Tibial artery (tissue), 4 donors: ENCODE results near the gene TMPRSS4.

Source experiments
- DNase-seq, 2 donors: peaks; one replicate each; pipeline ENCODE4 v3.0.0-alpha.2; 2019
- H3K27ac ChIP-seq, 2 donors: fragments of 200-600 bp; sonication (generic) in 1 of 2; 1 replicate in 1 of 2; 2 replicates in 1 of 2; pipeline ENCODE4 v1.5.1; 2018 to 2019; ENCODE audit warnings: mild to moderate bottlenecking in 1 of 2
- H3K27me3 ChIP-seq, 2 donors: fragments of 200-600 bp; sonication (generic) in 1 of 2; one replicate each; pipeline versions ENCODE4 v1.5.1 to v1.6.0; 2016 to 2019
- H3K36me3 ChIP-seq, 3 donors: fragments of 200-600 bp; sonication (generic) in 2 of 3; one replicate each; pipeline ENCODE4 v1.5.1; 2016 to 2019; ENCODE audit warnings: mild to moderate bottlenecking in 2 of 3
- H3K4me1 ChIP-seq, 4 donors: fragments of 200-600 bp; sonication (generic) in 2 of 4; 1 replicate in 3 of 4; 2 replicates in 1 of 4; pipeline ENCODE4 v1.5.1; 2016 to 2019
- H3K4me3 ChIP-seq, 2 donors: fragments of 200-600 bp; sonication (generic) in 1 of 2; 1 replicate in 1 of 2; 2 replicates in 1 of 2; pipeline ENCODE4 v1.5.1; 2018 to 2019; ENCODE audit warnings: mild to moderate bottlenecking in 2 of 2
- H3K9me3 ChIP-seq, 3 donors: fragments of 200-600 bp; sonication (generic) in 1 of 3; one replicate each; pipeline ENCODE4 v1.5.1; 2016 to 2019
- CTCF ChIP-seq, 2 experiments: fragments of 200-600 bp in 1 of 2; fragments of 450-650 bp in 1 of 2; IDR thresholded peaks; one replicate each; pipeline ENCODE4 v1.5.1; 2017 to 2019; ENCODE audit warnings: antibody characterized with exemption in 2 of 2, mild to moderate bottlenecking in 1 of 2, moderate library complexity in 1 of 2
- intact Hi-C: fragments of 100-400 bp; cut with DNase I; formaldehyde crosslinking; loops from one replicate; pipeline ENCODE4 v1.15.0; 2023; ENCODE audit warnings: low total_unique reads

The TMPRSS4 gene

GRCh38 chr11:118104491-118104890 is 27.6 kb downstream of the TMPRSS4 start:
- H3K9me3 ChIP-seq, result no peaks in the 10 kb centered on the region
- no peak for DNase-seq
- no peak for TF ChIP-seq CTCF (IDR thresholded peaks at IDR 0.05)
- no peak overlapping the region for H3K4me3 ChIP-seq
- no peaks in the 10 kb centered on the region for H3K4me1 ChIP-seq
- H3K36me3 ChIP-seq, result no peaks in the 10 kb centered on the region
- H3K27me3 ChIP-seq, result peaks cover 0 to 3% of the 10 kb centered on the region in 2 donors
- no peak overlapping the region for H3K27ac ChIP-seq
- intact Hi-C loops, result no loop called here

- intact Hi-C loops, result no loop called here
- TF ChIP-seq CTCF (IDR thresholded peaks at IDR 0.05), result no peak
These were observed 28.9 kb downstream of the TMPRSS4 start for GRCh38 chr11:118105657-118106305.

GRCh38 chr11:118106789-118107335 is 30.0 kb downstream of the TMPRSS4 start:
- intact Hi-C loops, result no loop called here
- no peak for TF ChIP-seq CTCF (IDR thresholded peaks at IDR 0.05)
- Histone ChIP-seq H3K4me1 (no peaks in the 10 kb centered on the region), H3K27ac (no peak overlapping the region), H3K27me3 (peaks cover 0 to 6% of the 10 kb centered on the region in 2 donors), H3K4me3 (no peak overlapping the region), H3K36me3 (no peaks in the 10 kb centered on the region), H3K9me3 (no peaks in the 10 kb centered on the region)
- DNase-seq, result no peak

More at GRCh38 chr11:118105657-118106305, 28.9 kb downstream of the TMPRSS4 start:
- no peak for DNase-seq
- H3K27me3 ChIP-seq, result peaks cover 0 to 3% of the 10 kb centered on the region in 2 donors
- H3K27ac ChIP-seq, result no peak overlapping the region
- no peak overlapping the region for H3K4me3 ChIP-seq
- no peaks in the 10 kb centered on the region for H3K4me1 ChIP-seq
- H3K36me3 ChIP-seq, result no peaks in the 10 kb centered on the region
- H3K9me3 ChIP-seq, result no peaks in the 10 kb centered on the region

- H3K36me3 ChIP-seq, result no peaks in the 10 kb centered on the region
These were observed 31.6 kb downstream of the TMPRSS4 start for GRCh38 chr11:118108513-118108912.

GRCh38 chr11:118109231-118109630 is 32.4 kb downstream of the TMPRSS4 start:
- Histone ChIP-seq H3K9me3 (no peaks in the 10 kb centered on the region), H3K4me3 (no peak overlapping the region), H3K27ac (no peak overlapping the region), H3K36me3 (no peaks in the 10 kb centered on the region), H3K4me1 (no peaks in the 10 kb centered on the region), H3K27me3 (peaks cover 0 to 8% of the 10 kb centered on the region in 2 donors)
- intact Hi-C loops, result no loop called here
- no peak for TF ChIP-seq CTCF (IDR thresholded peaks at IDR 0.05)
- DNase-seq, result no peak

More at GRCh38 chr11:118108513-118108912, 31.6 kb downstream of the TMPRSS4 start:
- no peak for TF ChIP-seq CTCF (IDR thresholded peaks at IDR 0.05)
- H3K27me3 ChIP-seq, result peaks cover 0 to 6% of the 10 kb centered on the region in 2 donors
- no peak overlapping the region for H3K27ac ChIP-seq
- no peaks in the 10 kb centered on the region for H3K9me3 ChIP-seq
- H3K4me1 ChIP-seq, result no peaks in the 10 kb centered on the region
- no peak for DNase-seq
- H3K4me3 ChIP-seq, result no peak overlapping the region
- intact Hi-C loops, result no loop called here
